ENCODE results near the gene PTPRE.
A peak's percentile ranks its signal among the peaks of the same experiment; 100 is the strongest.

The PTPRE gene

GRCh38 chr10:128035557-128035973, 128.7 kb downstream of the PTPRE start:
- no peaks in the 10 kb centered on the region for H3K27me3 ChIP-seq (ENCODE audit: control insufficient read depth, low read length)
- H3K4me1 ChIP-seq (ENCODE audit: control insufficient read depth, low read length) = no peaks in the 10 kb centered on the region
- no peaks in the 10 kb centered on the region for H4K20me1 ChIP-seq (ENCODE audit: control insufficient read depth, insufficient read depth, low read depth, low read length)
- no peaks in the 10 kb centered on the region for H3K36me3 ChIP-seq (ENCODE audit: control insufficient read depth, low read length)
- H3K4me2 ChIP-seq (ENCODE audit: low read length) = no peak overlapping the region
- no peaks in the 10 kb centered on the region for H3F3A ChIP-seq (ENCODE audit: control insufficient read depth, insufficient read depth)
- no peak overlapping the region for H3K27ac ChIP-seq (ENCODE audit: low read depth, low read length)
- H3K9me2 ChIP-seq (replicated peaks; ENCODE audit: control insufficient read depth, low read length) = no peaks in the 10 kb centered on the region
- H3K9me3 ChIP-seq (ENCODE audit: control insufficient read depth, insufficient read depth, low read length) = no peaks in the 10 kb centered on the region
- TF ChIP-seq EZH2phosphoT487 (IDR thresholded peaks at IDR 0.05; ENCODE audit: borderline replicate concordance, low read length) (no peak), CTCF (IDR thresholded peaks at IDR 0.05; ENCODE audit: low read depth, low read length, poor library complexity, severe bottlenecking) (peak; percentile 90)
- no peak overlapping the region for H3K4me3 ChIP-seq (ENCODE audit: low read length)
- H3K79me2 ChIP-seq (ENCODE audit: control insufficient read depth, low read length) = no peaks in the 10 kb centered on the region

GRCh38 chr10:128036011-128036615, 129.2 kb downstream of the PTPRE start:
- no peak overlapping the region for H3K4me3 ChIP-seq (ENCODE audit: low read length)
- no peaks in the 10 kb centered on the region for H3K4me1 ChIP-seq (ENCODE audit: control insufficient read depth, low read length)
- H3F3A ChIP-seq (ENCODE audit: control insufficient read depth, insufficient read depth) = no peaks in the 10 kb centered on the region
- H3K36me3 ChIP-seq (ENCODE audit: control insufficient read depth, low read length) = no peaks in the 10 kb centered on the region
- no peaks in the 10 kb centered on the region for H3K79me2 ChIP-seq (ENCODE audit: control insufficient read depth, low read length)
- H3K4me2 ChIP-seq (ENCODE audit: low read length) = no peak overlapping the region
- H3K27me3 ChIP-seq (ENCODE audit: control insufficient read depth, low read length) = no peaks in the 10 kb centered on the region
- no peak for TF ChIP-seq EZH2phosphoT487 (IDR thresholded peaks at IDR 0.05; ENCODE audit: borderline replicate concordance, low read length)
- TF ChIP-seq CTCF (IDR thresholded peaks at IDR 0.05; ENCODE audit: low read depth, low read length, poor library complexity, severe bottlenecking) = no peak
- H3K9me2 ChIP-seq (replicated peaks; ENCODE audit: control insufficient read depth, low read length) = no peaks in the 10 kb centered on the region
- no peaks in the 10 kb centered on the region for H4K20me1 ChIP-seq (ENCODE audit: control insufficient read depth, insufficient read depth, low read depth, low read length)
- no peak overlapping the region for H3K27ac ChIP-seq (ENCODE audit: low read depth, low read length)
- no peaks in the 10 kb centered on the region for H3K9me3 ChIP-seq (ENCODE audit: control insufficient read depth, insufficient read depth, low read length)

- H3K4me3 ChIP-seq (ENCODE audit: low read length) = no peak overlapping the region
- no peak for TF ChIP-seq EZH2phosphoT487 (IDR thresholded peaks at IDR 0.05; ENCODE audit: borderline replicate concordance, low read length)
- TF ChIP-seq CTCF (IDR thresholded peaks at IDR 0.05; ENCODE audit: low read depth, low read length, poor library complexity, severe bottlenecking) = no peak
- no peak overlapping the region for H3K4me2 ChIP-seq (ENCODE audit: low read length)
Measured at GRCh38 chr10:128036746-128037543, 130.0 kb downstream of the PTPRE start.

More at GRCh38 chr10:128036746-128037543, 130.0 kb downstream of the PTPRE start:
- Histone ChIP-seq H3K9me3 (ENCODE audit: control insufficient read depth, insufficient read depth, low read length) (no peaks in the 10 kb centered on the region), H3K9me2 (replicated peaks; ENCODE audit: control insufficient read depth, low read length) (no peaks in the 10 kb centered on the region), H3K27me3 (ENCODE audit: control insufficient read depth, low read length) (no peaks in the 10 kb centered on the region; the same call in 1 of the 2 replicates), H3K4me1 (ENCODE audit: control insufficient read depth, low read length) (no peaks in the 10 kb centered on the region), H3F3A (ENCODE audit: control insufficient read depth, insufficient read depth) (no peaks in the 10 kb centered on the region), H3K27ac (ENCODE audit: low read depth, low read length) (no peak overlapping the region), H3K79me2 (ENCODE audit: control insufficient read depth, low read length) (no peaks in the 10 kb centered on the region), H3K36me3 (ENCODE audit: control insufficient read depth, low read length) (no peaks in the 10 kb centered on the region), H4K20me1 (ENCODE audit: control insufficient read depth, insufficient read depth, low read depth, low read length) (no peaks in the 10 kb centered on the region)
